Measurements from ENCODE around the gene CPAMD8.

Gene CPAMD8

DNA sequence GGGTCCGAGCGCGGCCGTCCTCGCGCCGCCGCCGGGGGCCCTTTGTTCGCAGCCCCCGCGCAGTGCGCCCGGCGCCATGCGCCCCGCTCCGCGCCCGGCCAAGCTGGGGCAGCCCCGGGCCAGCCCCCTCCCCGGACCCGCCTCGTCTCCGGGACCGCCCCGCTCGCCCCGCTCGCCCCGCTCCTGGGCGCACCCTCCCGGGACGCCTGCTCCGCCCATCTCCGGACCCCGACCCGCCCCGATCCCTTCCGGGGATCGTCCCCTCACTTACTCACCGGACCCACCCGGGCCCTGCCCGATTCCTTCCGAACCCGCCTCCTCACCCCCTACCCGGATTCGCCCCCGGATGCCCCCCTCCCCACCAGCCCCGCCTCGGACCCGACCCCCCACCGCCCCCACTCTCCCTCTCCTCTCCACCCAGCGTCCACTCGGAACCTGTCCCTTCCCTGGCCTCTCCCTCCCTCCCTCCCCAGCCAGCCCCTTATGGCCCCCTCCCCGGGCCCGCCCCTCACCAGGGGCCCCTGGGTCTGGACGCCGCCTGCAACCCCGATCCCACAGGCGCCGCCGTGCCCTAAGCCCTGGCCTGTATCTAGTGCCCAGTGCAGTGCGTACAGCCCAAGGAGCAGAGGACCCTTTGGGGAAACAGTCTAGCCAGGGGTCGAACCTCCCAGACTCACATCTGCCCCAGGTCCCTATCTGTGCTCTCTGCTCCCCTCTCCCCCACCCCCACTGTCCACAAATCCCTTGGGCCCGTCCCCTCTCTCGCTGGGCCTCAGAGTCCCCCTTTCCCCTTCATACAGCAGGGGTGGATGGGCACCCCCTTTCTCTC, at the start of gene CPAMD8:
TSS of gene CPAMD8 (minus strand) at position 105 of the 829 bp plus-strand sequence. CDS start 168 bp downstream, outside the sequence.
- no peak for DNase-seq (ENCODE audit: low read depth, low spot score)

DNA sequence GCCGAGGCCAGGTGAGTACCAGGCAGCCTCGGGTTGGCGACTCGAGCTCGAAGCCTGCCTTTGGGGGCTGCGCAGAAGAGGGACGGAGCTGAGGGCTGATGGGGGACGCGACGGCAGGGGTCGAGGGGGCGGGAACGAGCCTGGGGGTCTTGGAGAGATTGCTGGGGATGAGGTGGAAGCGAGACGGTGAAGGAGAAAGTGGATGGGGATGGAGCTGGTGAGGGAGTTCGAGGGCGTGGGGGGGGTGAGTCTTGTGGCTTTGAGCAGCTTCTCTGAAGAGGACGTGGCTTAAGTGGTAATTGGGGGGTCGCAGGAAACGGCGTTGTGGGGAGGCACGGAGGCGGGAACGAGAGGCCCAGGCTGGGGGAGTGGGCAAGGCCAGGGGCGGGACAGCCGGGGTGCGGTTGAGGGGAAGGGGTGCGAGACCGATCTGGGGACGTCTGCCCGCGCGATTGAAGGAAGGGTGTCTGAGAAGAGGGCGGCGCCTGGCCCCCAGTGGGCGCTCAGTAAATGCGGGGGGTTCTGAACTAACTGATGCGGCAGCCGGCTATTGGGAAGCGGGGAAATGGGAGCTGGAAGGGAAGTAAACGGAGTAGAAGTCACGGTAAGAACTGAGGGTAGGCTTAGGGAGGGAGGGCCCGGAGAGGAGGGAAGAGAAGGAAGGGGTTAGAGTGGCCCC, 49.4 kb upstream of the CPAMD8 start:
- DNase-seq (ENCODE audit: low read depth, low spot score), result no peak

DNA sequence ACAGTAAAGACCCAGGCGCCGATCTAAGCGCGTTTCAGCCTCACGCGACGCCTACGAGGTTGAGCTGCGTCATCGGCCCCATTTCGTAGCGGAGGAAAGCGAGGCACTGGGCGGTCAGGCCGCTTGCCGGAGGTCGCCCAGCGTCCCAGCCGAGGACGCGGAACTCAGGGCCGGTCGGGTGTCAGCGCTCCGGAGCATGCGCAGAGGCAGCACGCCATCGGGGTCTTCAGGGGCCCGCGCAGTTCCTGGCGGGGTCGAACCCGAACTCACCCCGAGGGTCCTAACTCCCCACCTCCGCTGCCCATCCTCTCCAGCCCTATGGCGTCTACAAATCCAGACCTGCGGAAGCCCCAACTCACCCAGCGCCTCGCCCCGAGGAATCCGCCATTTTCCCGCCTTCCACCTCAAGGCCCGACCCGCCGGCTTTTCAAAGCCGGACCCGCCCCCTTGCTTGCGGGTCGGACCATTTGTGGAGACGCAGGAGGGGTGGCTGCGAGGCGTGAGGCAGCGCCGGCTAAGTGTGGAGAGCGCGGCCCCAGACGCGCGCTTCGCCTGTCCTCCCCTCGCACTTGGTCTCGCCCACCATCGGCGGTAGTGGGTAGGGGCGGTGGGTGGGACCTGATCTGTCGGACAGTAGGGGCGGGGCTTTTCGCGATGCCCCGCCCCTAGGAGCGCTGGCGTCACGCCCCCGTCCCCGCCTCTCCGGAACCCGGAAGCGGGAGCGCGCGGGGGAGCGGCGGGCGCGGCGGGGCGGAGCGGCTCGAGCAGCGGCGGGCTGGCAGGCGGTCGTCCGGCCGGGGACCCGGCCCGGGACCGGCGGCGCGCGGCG, 48.6 kb upstream of the CPAMD8 start, which contains the start of the genes HAUS8 and MYO9B:
TSS of gene HAUS8 (minus strand) at position 418 of the 829 bp plus-strand sequence. CDS start at position 388, 30 bp downstream.
TSS of gene MYO9B (plus strand) at position 743 of the 829 bp plus-strand sequence. CDS start 25,941 bp downstream, outside the sequence.
- peak; percentile 87 for DNase-seq (ENCODE audit: low read depth, low spot score)

DNA sequence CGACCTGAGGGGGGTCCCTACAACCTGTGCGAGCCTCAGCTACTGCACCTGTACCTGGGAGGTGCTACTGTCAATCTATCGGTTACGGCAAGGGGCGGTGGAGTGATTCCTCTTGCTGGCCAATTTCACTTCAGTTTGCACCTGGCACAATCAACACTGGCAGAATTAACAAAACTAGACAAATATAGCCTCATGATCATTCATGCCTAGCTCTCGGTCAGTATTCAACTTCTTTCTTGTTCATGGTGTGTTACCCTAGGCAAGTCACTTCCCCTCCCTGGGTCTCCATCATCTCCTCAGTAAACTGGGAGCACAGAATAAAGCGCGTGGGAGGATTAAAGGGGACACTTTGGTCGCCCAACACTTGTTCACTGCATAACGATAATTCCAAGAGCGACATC, 48.0 kb upstream of the CPAMD8 start:
- DNase-seq (ENCODE audit: low read depth, low spot score), result no peak

DNA sequence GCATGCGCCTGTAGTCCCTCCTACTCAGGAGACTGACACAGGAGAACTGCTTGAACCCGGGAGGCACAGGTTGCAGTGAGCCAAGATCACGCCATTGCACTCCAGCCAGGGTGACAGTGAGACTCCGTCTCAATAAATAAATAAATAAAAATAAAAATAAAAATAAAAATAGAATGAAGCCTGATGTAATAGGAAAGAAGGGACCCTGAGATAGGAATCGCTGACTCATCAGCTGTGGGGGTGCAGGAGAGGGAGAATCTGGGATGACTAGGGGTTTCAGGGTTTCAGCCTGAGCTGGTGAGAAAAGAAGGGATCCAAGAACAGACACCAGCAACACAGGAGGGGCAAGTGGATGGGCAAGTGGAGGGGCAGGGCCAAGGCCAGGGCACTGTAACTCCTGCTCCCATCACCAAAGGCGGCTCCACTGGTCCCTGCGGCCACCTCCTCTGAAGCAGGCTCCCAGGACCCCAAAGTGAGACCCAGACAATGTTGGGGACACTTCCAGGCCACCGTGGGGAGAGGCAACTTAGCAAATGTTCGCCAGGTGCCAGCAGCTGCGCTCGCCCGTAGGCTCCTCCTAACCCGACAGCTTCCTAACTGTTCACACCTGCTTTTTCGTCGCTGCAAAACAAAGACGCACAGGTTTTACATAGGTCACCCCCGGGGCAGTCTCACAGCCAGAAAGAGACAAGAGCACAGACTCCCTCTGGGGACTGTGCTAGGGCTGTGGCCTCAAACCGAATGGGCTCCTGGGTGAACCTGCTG, 47.4 kb upstream of the CPAMD8 start:
- DNase-seq (ENCODE audit: low read depth, low spot score), result no peak

DNA sequence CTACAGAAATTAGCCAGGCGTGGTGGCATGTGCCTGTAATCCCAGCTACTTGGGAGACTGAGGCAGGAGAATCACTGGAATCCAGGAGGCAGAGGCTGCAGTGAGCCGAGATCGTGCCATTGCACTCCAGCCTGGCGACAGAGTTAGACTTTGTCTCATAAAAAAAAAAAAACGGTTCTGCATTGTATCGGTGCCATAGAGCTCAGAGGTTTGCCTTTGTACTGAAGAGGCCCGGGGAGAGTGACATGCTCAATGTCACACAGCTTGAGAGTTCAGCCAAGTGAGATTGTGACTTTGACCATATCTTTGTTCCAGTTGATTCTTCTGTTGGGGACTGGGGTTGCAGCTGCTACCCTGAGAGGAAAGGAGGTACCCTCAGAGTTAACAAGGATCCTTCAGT, 44.3 kb upstream of the CPAMD8 start:
- no peak for DNase-seq (ENCODE audit: low read depth, low spot score)

DNA sequence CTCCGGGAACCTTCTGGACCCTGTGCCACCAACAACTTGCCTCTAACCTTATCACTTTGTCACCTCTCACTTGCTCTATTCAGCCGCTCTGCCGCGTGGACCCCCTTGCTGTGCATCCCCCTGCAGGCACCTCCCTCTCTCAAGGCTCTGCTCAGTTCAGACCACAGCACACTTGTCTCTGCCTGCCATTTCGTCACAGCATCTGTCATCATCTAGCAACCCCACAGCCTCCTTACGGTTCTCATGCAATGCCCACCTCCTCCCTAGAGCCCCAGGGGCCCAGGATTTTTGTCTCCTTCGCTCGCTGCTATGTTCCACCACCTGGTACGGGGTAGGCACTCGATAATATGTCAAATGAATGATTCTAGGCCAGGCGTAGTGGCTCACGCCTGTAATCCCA, 43.8 kb upstream of the CPAMD8 start:
- no peak for DNase-seq (ENCODE audit: low read depth, low spot score)

DNA sequence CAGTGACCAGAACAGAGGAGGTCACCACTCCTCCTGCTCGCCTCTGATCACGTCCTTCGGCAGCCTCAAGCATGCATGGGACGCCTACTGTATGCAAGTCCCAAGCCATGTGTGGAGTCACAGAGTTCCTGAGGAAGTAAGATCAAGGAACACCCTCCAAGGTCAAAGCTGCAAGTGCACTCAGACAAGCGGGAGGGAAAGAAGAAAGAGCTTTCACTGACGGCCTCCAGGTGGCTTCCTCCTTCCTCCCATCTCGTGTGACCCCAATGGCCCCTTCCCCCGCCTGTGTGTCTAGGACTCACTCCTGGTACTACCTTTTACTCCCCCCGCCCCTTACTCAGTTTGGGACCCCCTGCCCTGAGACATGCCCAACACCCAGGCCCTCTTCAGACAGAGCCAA, 42.6 kb upstream of the CPAMD8 start:
- no peak for DNase-seq (ENCODE audit: low read depth, low spot score)

DNA sequence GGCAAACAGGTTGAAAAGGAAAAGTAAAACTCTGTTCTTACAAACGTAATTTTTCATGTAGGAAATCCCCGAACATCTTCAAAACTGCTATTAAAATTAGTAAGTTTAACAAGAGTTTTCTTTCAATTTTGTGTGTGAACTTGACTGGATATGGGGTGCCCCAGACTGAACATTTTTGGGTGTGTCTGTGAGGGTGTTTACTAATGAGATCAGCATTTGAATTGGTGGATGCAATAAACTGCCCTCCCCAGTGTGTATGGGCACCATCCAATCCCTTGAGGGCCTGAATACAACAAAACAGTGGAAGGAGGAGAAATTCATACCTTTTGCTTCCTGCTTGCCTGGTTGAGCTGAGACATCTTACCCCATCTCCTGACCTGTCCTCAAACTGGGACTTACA, 36.8 kb upstream of the CPAMD8 start:
- DNase-seq (ENCODE audit: low read depth, low spot score), result no peak

DNA sequence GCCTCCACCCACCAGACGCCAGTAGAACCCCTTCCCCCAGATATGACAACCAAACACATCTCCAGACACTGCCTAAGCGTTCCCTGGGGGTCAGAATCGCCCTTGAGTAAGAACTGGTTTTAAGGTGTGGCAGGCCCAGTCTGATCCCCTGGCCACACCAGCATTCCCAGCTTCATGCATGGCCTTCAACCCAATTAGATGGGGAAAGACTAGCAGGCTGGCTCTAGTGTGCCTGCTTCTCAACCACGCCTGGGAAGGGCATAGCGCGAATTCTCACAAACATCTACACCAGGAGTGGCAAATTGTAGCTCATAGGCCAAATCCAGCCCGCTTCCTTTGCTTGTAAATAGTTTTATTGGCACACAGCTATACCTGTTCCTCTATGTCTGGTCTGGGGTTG, 35.1 kb upstream of the CPAMD8 start:
- no peak for DNase-seq (ENCODE audit: low read depth, low spot score)

DNA sequence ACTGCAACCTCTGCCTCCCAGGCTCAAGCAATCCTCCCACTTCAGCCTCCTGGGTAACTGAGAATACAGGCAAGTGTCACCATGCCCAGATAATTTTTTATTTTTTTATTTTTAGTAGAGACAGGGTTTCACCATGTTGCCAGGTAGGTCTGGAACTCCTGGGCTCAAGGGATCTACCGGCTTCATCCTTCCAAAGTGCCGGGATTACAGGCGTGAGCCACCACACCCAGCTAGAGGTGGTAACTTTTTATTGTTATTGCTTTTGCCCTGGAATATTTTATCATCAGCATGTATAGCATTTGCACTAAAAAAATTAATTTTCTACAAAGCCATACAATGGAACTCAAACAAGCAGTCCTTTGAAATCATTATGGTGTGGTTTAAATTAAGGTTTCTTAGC, 34.6 kb upstream of the CPAMD8 start:
- no peak for DNase-seq (ENCODE audit: low read depth, low spot score)

DNA sequence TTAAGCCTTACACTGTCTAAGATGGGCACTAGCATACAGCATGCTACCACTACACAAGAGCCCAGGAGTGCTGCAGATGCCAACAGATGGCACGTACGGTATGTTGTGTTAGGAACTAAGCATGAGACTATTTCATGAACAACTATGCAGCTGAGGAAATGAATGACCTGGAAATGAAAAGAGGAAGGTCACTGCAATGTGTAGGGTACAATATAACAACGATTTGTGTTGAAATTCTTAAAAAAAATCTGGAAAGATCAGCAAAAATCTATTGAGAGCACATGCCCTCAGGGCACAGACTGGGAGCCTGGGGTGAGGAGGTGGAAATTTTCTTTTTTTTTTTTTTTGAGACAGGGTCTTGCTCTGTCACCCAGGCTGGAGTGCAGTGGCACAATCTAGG, 34.2 kb upstream of the CPAMD8 start:
- DNase-seq (ENCODE audit: low read depth, low spot score), result no peak

DNA sequence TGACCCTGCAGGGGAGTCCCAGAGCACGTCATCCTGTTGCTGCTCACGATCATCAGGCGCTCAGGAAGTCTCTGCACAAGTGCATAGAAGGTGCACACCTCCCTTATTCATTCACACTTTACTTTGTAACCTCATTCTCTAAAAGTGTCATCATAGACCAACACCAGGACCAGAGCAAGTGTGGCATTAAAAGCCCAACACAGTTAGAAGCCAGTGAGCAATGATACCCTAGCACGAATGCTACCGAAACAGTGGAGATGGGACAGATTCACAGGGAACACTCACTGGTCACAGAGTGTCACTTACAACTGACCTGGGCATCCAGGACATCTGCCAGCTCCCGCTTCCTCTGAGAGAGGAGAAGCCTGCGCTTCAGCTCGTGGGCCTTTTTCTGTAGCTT, 31.6 kb upstream of the CPAMD8 start:
- no peak for DNase-seq (ENCODE audit: low read depth, low spot score)

DNA sequence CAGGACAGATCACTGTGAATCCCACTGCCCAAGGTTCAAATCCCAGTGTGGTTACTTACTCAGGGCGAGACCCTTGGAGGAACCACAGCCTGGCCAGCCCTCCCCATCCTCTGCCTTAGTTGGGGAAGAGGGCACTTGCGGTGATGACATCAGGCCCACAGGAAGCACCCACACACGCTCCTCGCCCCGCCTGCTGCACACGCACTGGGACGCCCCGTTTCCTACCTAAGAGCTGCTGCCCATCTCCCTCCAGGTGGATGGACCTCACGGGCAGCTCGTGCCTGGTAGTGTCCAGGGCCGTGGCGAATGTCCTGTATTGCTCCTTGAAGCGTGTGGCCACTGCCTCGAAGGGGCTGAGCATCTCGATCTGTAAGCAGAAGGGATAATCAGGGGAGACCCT, 29.0 kb upstream of the CPAMD8 start:
- DNase-seq (ENCODE audit: low read depth, low spot score), result no peak

DNA sequence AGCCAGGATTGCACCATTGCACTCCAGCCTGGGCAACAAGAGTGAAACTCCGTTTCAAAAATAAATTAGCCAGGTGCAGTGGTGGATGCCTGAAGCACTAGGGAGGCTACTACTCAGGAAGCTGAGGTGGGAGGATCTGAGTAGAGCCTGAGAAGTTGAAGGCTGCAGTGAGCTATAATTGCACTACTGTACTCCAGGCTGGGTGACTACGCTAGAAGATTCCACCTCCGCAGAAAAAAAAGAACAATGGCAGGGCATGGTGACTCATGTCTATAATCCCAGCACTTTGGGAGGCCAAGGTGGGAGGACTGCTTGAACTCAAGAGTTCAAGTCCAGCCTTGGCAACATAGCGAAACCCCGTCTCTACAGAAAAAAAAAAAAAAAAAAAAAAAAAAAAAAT, 28.1 kb upstream of the CPAMD8 start:
- no peak for DNase-seq (ENCODE audit: low read depth, low spot score)

DNA sequence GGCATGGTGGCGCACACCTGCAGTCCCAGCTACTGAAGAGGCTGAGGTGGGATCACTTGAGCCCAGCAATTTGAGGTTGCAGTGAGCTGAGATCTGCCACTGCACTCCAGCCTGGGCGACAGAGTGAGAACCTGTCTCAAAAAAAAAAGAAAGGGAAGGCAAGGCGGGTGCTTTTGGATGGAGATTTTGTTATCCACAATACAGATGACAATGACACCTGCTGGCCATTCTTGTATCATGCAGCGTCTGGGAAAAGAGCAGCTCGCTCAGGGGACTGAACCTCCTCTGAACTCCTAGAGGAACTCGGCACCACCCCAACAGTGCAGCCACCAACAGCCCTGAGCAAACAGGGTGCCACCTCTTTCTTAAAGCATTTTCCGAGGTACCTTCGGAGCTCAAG, 25.8 kb upstream of the CPAMD8 start:
- no peak for DNase-seq (ENCODE audit: low read depth, low spot score)

DNA sequence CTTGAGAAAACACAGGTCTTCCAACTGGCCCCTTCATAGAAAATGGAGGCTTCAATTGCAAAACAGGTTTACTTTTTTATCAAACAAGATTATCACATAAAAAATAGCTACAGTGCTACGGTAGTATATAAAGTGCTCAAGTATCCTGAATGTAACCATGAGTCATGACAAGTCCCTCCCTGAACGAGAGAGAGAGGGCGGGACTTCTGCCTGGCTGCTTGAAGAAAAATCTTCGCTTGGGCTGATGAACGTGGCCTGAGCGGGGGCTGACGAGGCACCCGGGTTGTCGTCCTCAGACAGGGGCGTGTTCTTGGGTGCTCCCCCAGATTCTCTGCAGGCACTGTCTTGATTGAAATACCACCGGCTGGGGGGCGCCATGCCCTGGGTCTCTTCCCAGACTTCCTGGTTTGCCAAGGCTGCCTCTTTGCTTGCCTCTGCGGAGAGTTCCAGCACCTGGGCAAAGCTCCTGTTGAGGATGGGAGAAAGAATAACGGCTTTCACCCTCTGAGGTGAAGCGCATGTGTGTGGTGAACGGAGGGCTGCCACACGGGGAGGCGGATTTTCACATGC, 23.2 kb upstream of the CPAMD8 start:
- no peak for DNase-seq (ENCODE audit: low read depth, low spot score)

DNA sequence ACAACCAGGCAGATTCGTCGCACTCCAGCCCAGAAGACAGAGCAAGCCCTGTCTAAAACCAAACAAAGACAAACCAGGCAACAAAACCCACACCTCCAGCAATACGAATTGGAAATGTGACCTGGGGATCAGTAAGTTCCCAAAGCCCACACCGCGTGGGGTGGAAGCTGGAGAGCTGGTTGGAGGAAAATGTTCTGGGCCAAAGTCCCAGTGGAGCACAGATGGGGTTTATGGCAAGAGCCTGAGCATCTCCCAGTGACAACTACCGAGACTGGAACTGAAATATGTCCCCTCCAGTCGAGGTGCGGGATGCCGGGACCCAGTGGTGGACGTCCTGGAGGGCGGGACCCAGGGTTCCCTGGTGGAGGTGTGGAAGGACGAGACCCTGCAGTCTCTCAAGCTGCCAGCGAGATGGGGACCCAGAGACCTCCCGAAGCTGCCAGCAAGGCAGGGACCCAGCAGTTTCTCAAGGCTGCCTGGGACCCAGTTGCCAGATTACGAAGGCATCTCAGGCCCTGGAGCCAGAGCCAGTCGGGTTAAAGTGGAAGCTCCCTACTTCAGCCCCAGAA, 22.4 kb upstream of the CPAMD8 start:
- no peak for DNase-seq (ENCODE audit: low read depth, low spot score)

DNA sequence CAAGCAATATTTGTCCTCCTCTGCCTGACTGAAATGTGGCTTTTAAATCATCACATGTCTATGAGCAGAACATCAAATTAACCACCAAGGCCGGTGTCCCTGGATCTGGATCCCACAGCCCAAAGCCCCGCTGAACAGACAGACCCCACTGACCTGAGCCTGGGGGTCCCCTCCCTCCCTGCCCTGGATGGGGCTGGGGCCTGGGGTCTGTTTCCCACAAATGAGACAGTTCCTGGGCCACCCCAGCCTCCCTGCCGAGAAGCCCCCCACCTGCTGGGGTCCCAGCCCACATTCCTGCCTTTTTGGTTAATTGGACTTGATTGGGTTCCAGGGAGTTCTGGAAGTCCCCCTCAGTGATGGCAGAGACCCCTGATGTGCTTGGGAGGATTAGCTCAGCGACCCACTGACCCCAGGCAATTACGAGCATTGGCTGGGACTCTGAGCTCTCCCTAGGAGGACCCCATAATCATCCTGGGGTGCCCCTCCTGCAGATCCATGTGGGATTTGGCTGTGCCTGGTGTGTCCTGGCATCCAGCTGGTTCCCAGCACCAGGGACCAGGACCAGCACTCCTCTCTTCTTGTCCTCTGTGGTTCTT, 19.4 kb upstream of the CPAMD8 start:
- DNase-seq (ENCODE audit: low read depth, low spot score), result no peak

DNA sequence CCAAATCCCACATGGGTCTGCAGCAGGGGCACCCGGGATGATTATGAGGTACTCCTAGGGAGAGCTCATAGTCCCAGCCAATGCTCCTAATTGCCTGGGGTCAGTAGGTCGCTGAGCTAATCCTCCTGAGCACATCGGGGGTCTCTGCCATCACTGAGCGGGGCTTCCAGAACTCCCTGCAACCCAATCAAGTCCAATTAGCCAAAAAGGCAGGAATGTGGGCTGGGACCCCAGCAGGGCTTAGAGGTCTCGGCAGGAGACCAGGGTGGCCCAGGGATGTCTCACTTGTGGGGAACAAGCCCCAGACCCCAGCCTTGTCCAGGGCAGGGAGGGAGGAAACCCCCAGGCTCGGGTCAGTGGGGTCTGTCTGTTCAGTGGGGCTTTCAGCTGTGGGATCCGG, 17.1 kb upstream of the CPAMD8 start:
- DNase-seq (ENCODE audit: low read depth, low spot score), result no peak

All from iPS DF 19.7 (cell line).